ENCODE measurements around the gene MT1H.

MT1H gene

GRCh38 chr16:56636616-56637413 is 32.8 kb upstream of the MT1H start:
- DNase-seq (ENCODE audit: low spot score), result no peak

- no peak for DNase-seq (ENCODE audit: low spot score)
These were observed 31.5 kb upstream of the MT1H start, which contains the start of gene MT1A for GRCh38 chr16:56637814-56638750. Gene MT1A (plus strand): TSS chr16:56638666. CDS start chr16:56638739, 73 bp downstream.

GRCh38 chr16:56639045-56639444 is 30.6 kb upstream of the MT1H start:
- no peak for DNase-seq (ENCODE audit: low spot score)

GRCh38 chr16:56640076-56640475 is 29.5 kb upstream of the MT1H start:
- DNase-seq (ENCODE audit: low spot score), result no peak

GRCh38 chr16:56641166-56641565 is 28.4 kb upstream of the MT1H start:
- DNase-seq (ENCODE audit: low spot score), result no peak

- no peak for DNase-seq (ENCODE audit: low spot score)
These were observed 26.4 kb upstream of the MT1H start for GRCh38 chr16:56643080-56643778.

- DNase-seq (ENCODE audit: low spot score), result no peak
These were observed 25.8 kb upstream of the MT1H start for GRCh38 chr16:56643833-56644232.

GRCh38 chr16:56645311-56645710 is 24.3 kb upstream of the MT1H start:
- DNase-seq (ENCODE audit: low spot score), result no peak

GRCh38 chr16:56645838-56646237 is 23.8 kb upstream of the MT1H start:
- no peak for DNase-seq (ENCODE audit: low spot score)

- DNase-seq (ENCODE audit: low spot score), result no peak
These were observed 21.8 kb upstream of the MT1H start for GRCh38 chr16:56647641-56648431.

GRCh38 chr16:56649271-56649670 is 20.3 kb upstream of the MT1H start:
- DNase-seq (ENCODE audit: low spot score), result no peak

GRCh38 chr16:56649820-56650219 is 19.8 kb upstream of the MT1H start:
- no peak for DNase-seq (ENCODE audit: low spot score)

GRCh38 chr16:56651586-56651985 is 18.0 kb upstream of the MT1H start, which contains the start of gene MT1B:
Gene MT1B (plus strand): TSS chr16:56651886. CDS start chr16:56651954, 68 bp downstream.
- DNase-seq (ENCODE audit: low spot score), result no peak

- DNase-seq (ENCODE audit: low spot score), result no peak
These were observed 17.0 kb upstream of the MT1H start for GRCh38 chr16:56652600-56652999.

GRCh38 chr16:56653218-56653617 is 16.4 kb upstream of the MT1H start:
- DNase-seq (ENCODE audit: low spot score), result no peak

- DNase-seq (ENCODE audit: low spot score), result peak; percentile 28
These were observed 11.9 kb upstream of the MT1H start, which contains the start of gene MT1F for GRCh38 chr16:56657555-56658326. Gene MT1F (plus strand): TSS chr16:56657959. CDS start chr16:56658059, 100 bp downstream.

- DNase-seq (ENCODE audit: low spot score), result no peak
These were observed 11.2 kb upstream of the MT1H start for GRCh38 chr16:56658327-56658875.

- DNase-seq (ENCODE audit: low spot score), result no peak
These were observed 7.0 kb upstream of the MT1H start for GRCh38 chr16:56662357-56663354.

- no peak for DNase-seq (ENCODE audit: low spot score)
These were observed 5.1 kb upstream of the MT1H start for GRCh38 chr16:56664506-56664905.

All from NAMALWA (cell line).